D721Med (cell line): ENCODE measurements around the gene SFT2D1.
A peak's percentile ranks its signal among the peaks of the same experiment; 100 is the strongest.

Source experiments
- DNase-seq: peaks from one replicate; pipeline ENCODE4 v3.0.0; 2011; ENCODE audit warnings: low spot score; ENCODE audit not compliant: insufficient read length
- FAIRE-seq: peaks from 2 replicates; lab custom pipeline; 2011; peaks lifted over from hg19 to GRCh38; lab: Jason Lieb, UNC
- CTCF ChIP-seq: IDR thresholded peaks from 2 replicates; pipeline ENCODE4 v1.5.1; 2012; ENCODE audit warnings: mild to moderate bottlenecking, control low read depth; ENCODE audit not compliant: insufficient read depth; ENCODE audit errors: missing control alignments

The SFT2D1 gene

GRCh38 chr6:166382933-166383801, 40.8 kb upstream of the SFT2D1 start, which contains the start of gene MPC1:
Gene MPC1 (minus strand): TSS chr6:166382940. CDS start chr6:166382876, 64 bp downstream.
- DNase-seq (peak; percentile 83), FAIRE-seq (no peak)
- no peak for TF ChIP-seq CTCF

GRCh38 chr6:166382500-166382932, 40.2 kb upstream of the SFT2D1 start:
- no peak for DNase-seq
- FAIRE-seq: no peak
- TF ChIP-seq CTCF: no peak

GRCh38 chr6:166381733-166382499, 39.6 kb upstream of the SFT2D1 start:
- peak; percentile 45 for TF ChIP-seq CTCF
- no peak for FAIRE-seq
- no peak for DNase-seq

- DNase-seq (no peak), FAIRE-seq (no peak)
- TF ChIP-seq CTCF: no peak
Observed at GRCh38 chr6:166381381-166381732, 39.0 kb upstream of the SFT2D1 start.

- no peak for FAIRE-seq
- TF ChIP-seq CTCF: no peak
- DNase-seq: no peak
Observed at GRCh38 chr6:166379800-166380199, 37.5 kb upstream of the SFT2D1 start.

GRCh38 chr6:166379103-166379586, 36.8 kb upstream of the SFT2D1 start:
- FAIRE-seq (no peak), DNase-seq (no peak)
- no peak for TF ChIP-seq CTCF
